ENCODE results near the gene CDC42EP2. TPM values are rescaled to one million over a fixed set of nuclear protein-coding genes. Genes with fewer than 3 reads are reported as not detected.

CDC42EP2 gene
- total and polyA plus RNA-seq, 2 donors (not counting 3 experiments of a cell fraction or from before 2014, with no cell fraction given), result 23.9 to 26.4 TPM

DNA sequence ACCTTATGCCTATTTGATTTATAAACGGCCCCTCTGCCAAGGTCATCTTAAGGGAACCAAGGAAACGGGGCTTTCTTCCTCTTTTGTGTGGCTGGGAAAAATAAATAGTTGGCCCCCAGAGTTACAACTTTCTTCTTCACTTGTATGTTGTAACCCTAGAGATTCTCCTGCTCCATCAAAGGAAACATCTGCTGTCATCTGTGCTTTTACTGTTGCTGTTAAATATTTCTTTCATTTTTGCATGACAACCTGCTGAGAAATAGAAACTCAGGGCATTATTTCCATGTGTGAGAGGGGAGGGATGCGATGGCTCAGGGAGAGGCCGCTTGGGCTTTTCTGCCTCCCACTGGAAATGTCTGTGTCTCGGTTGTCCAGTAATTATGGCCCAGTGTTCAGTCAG is 21.8 kb upstream of the CDC42EP2 start:
- dilution Hi-C loops (cut with MboI; ENCODE audit: extremely low pct_ligation_motif_present, low sequenced_read_pairs), result no loop called here
- Histone ChIP-seq H3K27ac (ENCODE audit: insufficient read depth, low read depth, low read length) (no peak overlapping the region), H2AFZ (ENCODE audit: low read depth, low read length) (no peak overlapping the region), H3K9me3 (replicated peaks; ENCODE audit: control insufficient read depth, insufficient read depth, low read length) (no peaks in the 10 kb centered on the region), H3K27me3 (ENCODE audit: control insufficient read depth in 2 of 2, insufficient read depth in 2 of 2, low read length in 2 of 2) (no peaks in the 10 kb centered on the region), H3K4me1 (ENCODE audit: control insufficient read depth, extremely low read depth, insufficient read depth, low read length) (peaks cover 23% of the 10 kb centered on the region), H4K20me1 (replicated peaks; ENCODE audit: control insufficient read depth, extremely low read depth, insufficient read depth, low read length) (no peaks in the 10 kb centered on the region), H3K4me2 (ENCODE audit: insufficient read depth, low read length) (no peak overlapping the region), H3K4me3 (replicated peaks in 1 of 3; ENCODE audit: insufficient read depth in 1 of 3, low read depth in 1 of 3, low read length in 3 of 3) (no peak overlapping the region), H3K9ac (replicated peaks; ENCODE audit: extremely low read depth, insufficient read depth, low read length) (no peak overlapping the region), H3K36me3 (ENCODE audit: control insufficient read depth in 2 of 2, extremely low read depth in 1 of 2, insufficient read depth in 2 of 2, low read length in 2 of 2) (peaks cover 4 to 5% of the 10 kb centered on the region in 2 experiments), H3K79me2 (ENCODE audit: control insufficient read depth, insufficient read depth, low read length) (no peaks in the 10 kb centered on the region), H3K9me1 (replicated peaks; ENCODE audit: control insufficient read depth, extremely low read depth, insufficient read depth, low read length) (no peaks in the 10 kb centered on the region)
- intact Hi-C loops (cut with micrococcal nuclease), result loop anchor here (2.0 kb wide), 1 partner anchor 14 kb away; no protein-coding TSS in a partner anchor
- FAIRE-seq (no peak), DNase-seq (ENCODE audit: low read depth, low spot score) (no peak)
- TF ChIP-seq MAX (IDR thresholded peaks at IDR 0.05; ENCODE audit: insufficient read depth, insufficient read length), result no peak
- no TSS peak for BruUV-seq (replicated peaks)
- ChIA-PET POLR2A (interaction anchor here (1.3 to 1.5 kb wide), 2 partner anchors 13 to 18 kb away, joined by 3 to 4 read pairs; no protein-coding TSS in a partner anchor), CTCF (interaction anchor here (3.7 to 9.8 kb wide), 3 partner anchors 14 to 22 kb away, joined by 35 to 103 read pairs (median 39); partner anchors contain the start of gene CDC42EP2)

DNA sequence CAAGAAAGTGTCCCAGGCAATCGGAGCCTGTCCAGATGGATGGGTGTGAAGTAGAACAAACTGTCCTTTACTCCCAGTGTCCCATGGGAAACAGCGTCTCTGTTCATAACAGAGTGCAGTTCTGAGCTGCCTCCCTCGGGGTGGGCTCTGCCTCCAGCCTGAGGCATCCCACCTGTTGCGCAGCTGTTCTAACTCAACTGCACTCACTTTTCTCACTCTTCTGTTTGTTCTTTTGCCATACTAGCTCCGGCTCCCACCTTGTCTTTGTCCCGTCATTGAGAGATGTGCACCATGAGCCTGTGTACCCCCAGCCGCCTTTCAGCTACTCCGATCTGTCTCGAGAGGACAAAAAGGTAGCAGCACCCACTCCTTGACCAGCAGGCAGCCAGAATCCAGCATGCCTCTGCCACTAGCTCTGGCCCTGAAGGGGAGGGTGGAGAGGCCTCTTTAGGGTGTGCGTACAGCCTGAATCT is 20.7 kb upstream of the CDC42EP2 start:
- no peaks in the 10 kb centered on the region for H3K9me3 ChIP-seq (replicated peaks; ENCODE audit: control insufficient read depth, insufficient read depth, low read length)
- ChIA-PET CTCF (interaction anchor here (0.9 to 9.8 kb wide), 4 partner anchors 15 to 36 kb away, joined by 4 to 103 read pairs (median 22); partner anchors contain the start of gene CDC42EP2), POLR2A (interaction anchor here (0.6 kb wide), 1 partner anchor 8 kb away, joined by 3 read pairs; no protein-coding TSS in a partner anchor)
- H3K4me3 ChIP-seq (replicated peaks in 1 of 3; ENCODE audit: insufficient read depth in 1 of 3, low read depth in 1 of 3, low read length in 3 of 3), result no peak overlapping the region
- peaks cover 4 to 5% of the 10 kb centered on the region in 2 experiments for H3K36me3 ChIP-seq (ENCODE audit: control insufficient read depth in 2 of 2, extremely low read depth in 1 of 2, insufficient read depth in 2 of 2, low read length in 2 of 2)
- H3K79me2 ChIP-seq (ENCODE audit: control insufficient read depth, insufficient read depth, low read length), result no peaks in the 10 kb centered on the region
- no peaks in the 10 kb centered on the region for H4K20me1 ChIP-seq (replicated peaks; ENCODE audit: control insufficient read depth, extremely low read depth, insufficient read depth, low read length)
- no peak overlapping the region for H2AFZ ChIP-seq (ENCODE audit: low read depth, low read length)
- TF ChIP-seq CTCF (IDR thresholded peaks at IDR 0.05; ENCODE audit: extremely low read depth in 1 of 2, insufficient read depth in 1 of 2, low read depth in 1 of 2, low read length in 2 of 2), result no peak
- no peak for TF ChIP-seq POLR2AphosphoS5 (IDR thresholded peaks at IDR 0.05; ENCODE audit: insufficient read depth, low read depth, low read length)
- TF ChIP-seq POLR2A (IDR thresholded peaks at IDR 0.05; ENCODE audit: low read depth, low read length), result no peak
- H3K27me3 ChIP-seq (ENCODE audit: control insufficient read depth in 2 of 2, insufficient read depth in 2 of 2, low read length in 2 of 2), result no peaks in the 10 kb centered on the region
- dilution Hi-C loops (cut with MboI; ENCODE audit: extremely low pct_ligation_motif_present, low sequenced_read_pairs), result no loop called here
- BruUV-seq (replicated peaks), result no TSS peak
- H3K9me1 ChIP-seq (replicated peaks; ENCODE audit: control insufficient read depth, extremely low read depth, insufficient read depth, low read length), result no peaks in the 10 kb centered on the region
- H3K4me2 ChIP-seq (ENCODE audit: insufficient read depth, low read length), result no peak overlapping the region
- FAIRE-seq (no peak), DNase-seq (ENCODE audit: low read depth, low spot score) (no peak)
- intact Hi-C loops (cut with micrococcal nuclease), result loop anchor here (2.0 kb wide), 1 partner anchor 13 kb away; no protein-coding TSS in a partner anchor
- peaks cover 23% of the 10 kb centered on the region for H3K4me1 ChIP-seq (ENCODE audit: control insufficient read depth, extremely low read depth, insufficient read depth, low read length)
- H3K27ac ChIP-seq (ENCODE audit: insufficient read depth, low read depth, low read length), result no peak overlapping the region
- H3K9ac ChIP-seq (replicated peaks; ENCODE audit: extremely low read depth, insufficient read depth, low read length), result no peak overlapping the region

All from endothelial cell of umbilical vein (primary cell).